Fibroblast of lung (primary cell): ENCODE measurements around the gene PSEN1. TPM values are rescaled to one million over a fixed set of nuclear protein-coding genes. Genes with fewer than 3 reads are reported as not detected.
"Not testable (repeated sequence)": the region's sequence is repeated elsewhere in the genome, so short reads cannot be mapped to it uniquely, and the experiment has no call there.

Experiments used
- DNase-seq, 2 donors: peaks; one replicate each; pipeline versions ENCODE4 v3.0.0 to v3.0.0-alpha.2; 2010; ENCODE audit warnings: low read depth in 2 of 2
- H2AFZ ChIP-seq: 2 replicates; pipeline ENCODE4 v1.5.1; 2012; ENCODE audit warnings: low read length, control low read depth, inconsistent platforms
- H3K27ac ChIP-seq: 2 replicates; pipeline ENCODE4 v1.5.1; 2011; ENCODE audit warnings: low read length, control low read depth; ENCODE audit not compliant: insufficient read depth
- H3K27me3 ChIP-seq: 2 replicates; pipeline ENCODE4 v1.5.1; 2011; ENCODE audit warnings: mild to moderate bottlenecking, low read length; ENCODE audit not compliant: control insufficient read depth, insufficient read depth
- H3K36me3 ChIP-seq: 2 replicates; pipeline ENCODE4 v1.5.1; 2011; ENCODE audit warnings: low read length; ENCODE audit not compliant: control insufficient read depth, insufficient read depth
- H3K4me1 ChIP-seq: 2 replicates; pipeline ENCODE4 v1.5.1; 2011; ENCODE audit warnings: low read length; ENCODE audit not compliant: control insufficient read depth, insufficient read depth; ENCODE audit errors: extremely low read depth
- H3K4me2 ChIP-seq: 2 replicates; pipeline ENCODE4 v1.5.1; 2011; ENCODE audit warnings: low read length, control low read depth; ENCODE audit not compliant: insufficient read depth; ENCODE audit errors: extremely low read depth
- H3K4me3 ChIP-seq, 4 experiments: fragments of 200-600 bp in 1 of 4; sonication (generic) in 1 of 4; replicated peaks in 1 of 4; 2 replicates each; pipeline ENCODE4 v1.5.1; 2011 to 2016; ENCODE audit warnings: low read length in 4 of 4, low read depth in 3 of 4, mild to moderate bottlenecking in 3 of 4, control low read depth in 2 of 4, inconsistent platforms in 1 of 4, mixed read lengths in 1 of 4; ENCODE audit not compliant: insufficient read depth in 1 of 4; ENCODE audit errors: control extremely low read depth in 1 of 4
- H3K79me2 ChIP-seq: 2 replicates; pipeline ENCODE4 v1.5.1; 2012; ENCODE audit warnings: mild to moderate bottlenecking, low read length, inconsistent platforms; ENCODE audit not compliant: control insufficient read depth, insufficient read depth
- H3K9ac ChIP-seq: 2 replicates; pipeline ENCODE4 v1.5.1; 2011; ENCODE audit warnings: mild to moderate bottlenecking, low read length, control low read depth; ENCODE audit not compliant: insufficient read depth
- H3K9me3 ChIP-seq: 2 replicates; pipeline ENCODE4 v1.5.1; 2012; ENCODE audit warnings: low read depth, low read length; ENCODE audit not compliant: control insufficient read depth, insufficient read depth
- H4K20me1 ChIP-seq: 2 replicates; pipeline ENCODE4 v1.5.1; 2011; ENCODE audit warnings: low read length; ENCODE audit not compliant: control insufficient read depth, insufficient read depth; ENCODE audit errors: extremely low read depth
- EZH2 ChIP-seq: IDR thresholded peaks from 2 replicates; pipeline ENCODE4 v1.5.1; 2012; ENCODE audit warnings: low read length, control low read depth, mild to moderate bottlenecking; ENCODE audit errors: missing control alignments
- polyA plus RNA-seq, 2 donors: library from polyadenylated mRNA; depleted of rRNA in 1 of 2; stranded (reverse) in 1 of 2; unstranded in 1 of 2; fragments of >200 nt; gene quantifications; 2 replicates each; pipeline ENCODE4 v1.2.1, GENCODE V29; 2011 to 2012; ENCODE audit warnings: missing spikeins in 1 of 2
- total RNA-seq: library from RNA; depleted of rRNA; stranded (reverse); fragments of >200 nt; gene quantifications from 2 replicates; pipeline ENCODE4 v1.2.1, GENCODE V29; 2014
- TF ChIP-seq, protein P1 (sequence below), 2 donors: IDR thresholded peaks in 1 of 2; conservative IDR thresholded peaks in 1 of 2; 1 replicate in 1 of 2; 2 replicates in 1 of 2; pipeline ENCODE4 v1.5.1; 2011 to 2012; ENCODE audit warnings: low read length in 2 of 2, control low read depth in 1 of 2, inconsistent platforms in 1 of 2, low read depth in 1 of 2, mild to moderate bottlenecking in 1 of 2

Gene PSEN1
- total and polyA plus RNA-seq, 2 donors (not counting 1 experiment from before 2014, with no cell fraction given) = 22.0 to 53.7 TPM

DNA sequence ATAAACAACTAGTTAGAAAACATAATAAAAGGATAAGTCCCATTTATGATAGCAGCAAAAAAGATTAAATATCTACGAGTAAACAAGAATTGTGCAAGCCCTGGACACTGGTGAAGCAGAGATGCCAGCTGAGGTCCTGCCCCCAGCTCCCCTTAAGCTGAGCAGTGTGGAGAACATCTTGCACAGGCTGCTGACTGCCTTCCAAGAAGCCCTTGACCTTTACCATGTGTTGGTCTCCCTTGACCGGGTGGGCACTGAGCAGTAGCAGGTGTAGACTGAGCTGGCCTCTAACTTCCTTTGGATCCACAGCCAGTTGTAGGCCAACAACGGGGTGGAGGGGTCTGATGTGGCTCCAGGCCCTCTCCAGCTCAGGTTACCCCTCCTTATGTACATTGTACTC is 53.3 kb downstream of the PSEN1 start:
- H3K4me2 ChIP-seq = no peak overlapping the region
- no peak overlapping the region for H3K4me3 ChIP-seq
- H3K9me3 ChIP-seq = no peaks in the 10 kb centered on the region
- no peaks in the 10 kb centered on the region for H4K20me1 ChIP-seq
- H3K79me2 ChIP-seq = no peaks in the 10 kb centered on the region
- H3K36me3 ChIP-seq = peaks cover 3% of the 10 kb centered on the region
- H2AFZ ChIP-seq = no peak overlapping the region
- TF ChIP-seq EZH2 = no peak
- TF ChIP-seq, protein P1, sequence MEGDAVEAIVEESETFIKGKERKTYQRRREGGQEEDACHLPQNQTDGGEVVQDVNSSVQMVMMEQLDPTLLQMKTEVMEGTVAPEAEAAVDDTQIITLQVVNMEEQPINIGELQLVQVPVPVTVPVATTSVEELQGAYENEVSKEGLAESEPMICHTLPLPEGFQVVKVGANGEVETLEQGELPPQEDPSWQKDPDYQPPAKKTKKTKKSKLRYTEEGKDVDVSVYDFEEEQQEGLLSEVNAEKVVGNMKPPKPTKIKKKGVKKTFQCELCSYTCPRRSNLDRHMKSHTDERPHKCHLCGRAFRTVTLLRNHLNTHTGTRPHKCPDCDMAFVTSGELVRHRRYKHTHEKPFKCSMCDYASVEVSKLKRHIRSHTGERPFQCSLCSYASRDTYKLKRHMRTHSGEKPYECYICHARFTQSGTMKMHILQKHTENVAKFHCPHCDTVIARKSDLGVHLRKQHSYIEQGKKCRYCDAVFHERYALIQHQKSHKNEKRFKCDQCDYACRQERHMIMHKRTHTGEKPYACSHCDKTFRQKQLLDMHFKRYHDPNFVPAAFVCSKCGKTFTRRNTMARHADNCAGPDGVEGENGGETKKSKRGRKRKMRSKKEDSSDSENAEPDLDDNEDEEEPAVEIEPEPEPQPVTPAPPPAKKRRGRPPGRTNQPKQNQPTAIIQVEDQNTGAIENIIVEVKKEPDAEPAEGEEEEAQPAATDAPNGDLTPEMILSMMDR (conservative IDR thresholded peaks at IDR 0.05 in 1 of 2, IDR thresholded peaks at IDR 0.05 in 1 of 2; ENCODE audit: low read depth in 1 of 2, low read length in 2 of 2) = no peak
- DNase-seq = no peak
- H3K27ac ChIP-seq = no peak overlapping the region
- H3K4me1 ChIP-seq = peaks cover 3% of the 10 kb centered on the region
- no peaks in the 10 kb centered on the region for H3K27me3 ChIP-seq
- no peak overlapping the region for H3K9ac ChIP-seq

DNA sequence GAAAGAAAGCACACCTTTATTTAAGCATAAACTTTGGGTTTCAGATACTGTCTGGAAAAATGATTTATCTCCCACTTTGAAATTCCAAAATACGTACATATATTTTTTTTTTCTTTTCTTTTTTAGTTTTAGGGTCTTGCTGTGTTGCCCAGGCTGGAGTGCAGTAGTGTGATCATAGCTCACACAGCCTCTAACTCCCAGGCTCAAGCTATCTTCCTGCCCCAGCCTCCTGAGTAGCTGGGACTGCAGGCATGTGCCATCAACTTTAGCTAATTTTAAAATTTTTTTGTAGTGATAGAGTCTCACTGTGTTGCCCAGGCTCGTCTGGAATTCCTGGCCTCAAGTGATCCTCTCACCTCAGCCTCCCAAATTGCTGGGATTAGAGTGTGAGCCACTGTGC is 55.1 kb downstream of the PSEN1 start:
- Histone ChIP-seq H3K9me3 (no peaks in the 10 kb centered on the region), H3K4me2 (no peak overlapping the region), H3K9ac (no peak overlapping the region), H3K27me3 (no peaks in the 10 kb centered on the region), H3K4me1 (peaks cover 3% of the 10 kb centered on the region), H4K20me1 (no peaks in the 10 kb centered on the region), H3K27ac (no peak overlapping the region), H3K79me2 (no peaks in the 10 kb centered on the region), H3K4me3 (no peak overlapping the region), H2AFZ (no peak overlapping the region), H3K36me3 (peaks cover 3% of the 10 kb centered on the region)
- DNase-seq = no peak
- TF ChIP-seq, protein P1 (conservative IDR thresholded peaks at IDR 0.05 in 1 of 2, IDR thresholded peaks at IDR 0.05 in 1 of 2; ENCODE audit: low read depth in 1 of 2, low read length in 2 of 2) = no peak
- no peak for TF ChIP-seq EZH2

DNA sequence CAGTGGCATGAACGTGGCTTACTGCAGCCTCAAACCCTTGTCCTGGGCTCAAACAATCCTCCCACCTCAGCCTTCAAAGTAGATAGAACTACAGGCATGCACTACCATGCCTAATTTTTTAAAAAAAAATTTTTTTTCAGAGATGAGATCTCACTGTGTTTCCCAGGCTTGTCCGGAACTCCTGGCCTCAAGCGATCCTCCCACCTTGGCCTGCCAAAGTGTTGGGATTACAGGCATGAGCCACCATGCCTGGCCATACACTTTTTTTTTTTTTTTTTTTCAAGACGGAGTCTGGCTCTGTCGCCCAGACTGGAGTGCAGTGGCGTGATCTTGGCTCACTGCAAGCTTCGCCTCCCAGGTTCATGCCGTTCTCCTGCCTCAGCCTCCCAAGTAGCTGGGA is 58.0 kb downstream of the PSEN1 start:
- H4K20me1 ChIP-seq, H3K79me2 ChIP-seq, H3K4me2 ChIP-seq, H3K4me1 ChIP-seq, H3K9ac ChIP-seq, H2AFZ ChIP-seq, H3K4me3 ChIP-seq, DNase-seq, H3K36me3 ChIP-seq, H3K9me3 ChIP-seq, H3K27ac ChIP-seq, H3K27me3 ChIP-seq: not testable (repeated sequence)
